Right renal pelvis (tissue), 4 donors: ENCODE results near the gene RNF115. TPM values are rescaled to one million over a fixed set of nuclear protein-coding genes. Genes with fewer than 3 reads are reported as not detected.
"Not testable (repeated sequence)": the region's sequence is repeated elsewhere in the genome, so short reads cannot be mapped to it uniquely, and the experiment has no call there.

Experiments
- DNase-seq, 4 donors: peaks; one replicate each; pipeline ENCODE4 v3.0.0-alpha.2; 2013; ENCODE audit warnings: low read depth in 4 of 4, low spot score in 3 of 4, missing footprints in 1 of 4
- polyA plus RNA-seq, 4 donors: library from polyadenylated mRNA; unstranded; fragments of 120-200 nt; gene quantifications; one replicate each; pipeline ENCODE4 v1.2.1, GENCODE V29; 2013; ENCODE audit not compliant: insufficient read length in 4 of 4

The RNF115 gene
- polyA plus RNA-seq, 4 donors: 12.6 to 18.0 (median 16.9) TPM

DNA sequence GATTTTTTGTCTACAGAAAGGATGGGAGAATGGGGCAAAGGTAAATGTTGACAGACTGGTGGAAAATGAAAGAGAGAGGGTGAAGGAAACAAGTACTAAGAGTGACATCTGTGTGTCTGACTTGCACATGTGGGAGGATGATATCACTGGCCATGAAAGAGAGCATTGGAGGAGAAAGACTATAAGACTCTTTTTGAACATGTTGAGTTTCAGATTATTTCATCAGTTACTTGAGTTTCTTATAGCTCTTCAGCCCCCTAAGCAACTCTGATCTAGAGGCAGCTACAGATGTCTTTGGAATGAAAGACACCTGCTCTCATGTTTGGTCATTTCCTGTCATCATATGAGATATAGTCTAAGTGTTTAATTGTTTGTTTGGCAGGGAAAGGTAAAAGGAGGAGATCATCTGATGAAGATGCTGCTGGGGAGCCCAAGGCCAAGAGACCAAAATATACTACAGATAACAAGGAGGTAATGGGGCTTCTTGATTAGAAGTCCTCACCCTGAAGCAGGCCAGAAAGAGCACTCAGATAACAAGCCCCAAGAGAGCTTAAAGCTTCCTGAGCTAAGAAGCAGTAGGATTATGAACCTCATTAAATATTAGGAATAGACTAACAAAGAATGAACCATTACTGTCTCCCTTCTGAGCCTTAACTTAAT, 4.6 kb upstream of the RNF115 start:
- no peak for DNase-seq

DNA sequence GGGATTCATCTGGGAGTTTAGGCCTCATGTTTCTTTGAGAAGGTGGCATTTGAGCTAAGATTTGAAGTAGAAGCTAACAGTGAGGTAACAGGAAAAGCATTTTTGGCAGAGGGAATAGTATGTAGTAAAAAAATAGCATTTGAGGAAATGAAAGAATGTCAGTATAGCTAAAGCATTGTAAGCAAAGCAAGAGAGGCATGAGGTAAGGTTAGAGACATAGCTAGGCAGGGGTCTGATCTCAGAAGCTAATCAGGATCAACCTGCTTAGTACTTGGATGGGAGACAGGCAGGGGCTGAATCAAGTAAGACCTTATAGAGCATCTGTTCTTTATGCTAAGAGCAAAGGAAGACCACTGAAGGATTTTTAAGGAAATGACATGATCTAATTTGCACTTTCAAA, 4.1 kb upstream of the RNF115 start:
- DNase-seq: no peak

DNA sequence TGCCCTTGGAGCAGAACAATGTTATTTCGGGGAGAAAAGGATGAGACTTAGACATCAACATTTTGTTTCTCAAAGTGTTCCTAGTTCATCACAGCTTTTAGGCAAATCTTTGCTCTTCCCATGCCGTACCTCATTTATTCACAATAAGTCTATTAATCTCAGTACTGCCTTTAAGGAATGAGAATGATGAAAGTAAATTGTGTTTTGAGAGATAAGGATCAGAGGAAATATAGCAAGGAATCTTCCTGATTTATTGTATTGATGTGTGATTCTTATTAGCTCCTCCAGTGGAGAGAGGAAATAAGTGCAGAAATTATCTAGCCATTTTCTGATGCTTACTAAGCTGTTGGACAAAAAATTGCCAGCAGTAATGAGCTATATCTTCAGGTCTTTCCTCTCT, 2.1 kb upstream of the RNF115 start:
- DNase-seq: no peak

DNA sequence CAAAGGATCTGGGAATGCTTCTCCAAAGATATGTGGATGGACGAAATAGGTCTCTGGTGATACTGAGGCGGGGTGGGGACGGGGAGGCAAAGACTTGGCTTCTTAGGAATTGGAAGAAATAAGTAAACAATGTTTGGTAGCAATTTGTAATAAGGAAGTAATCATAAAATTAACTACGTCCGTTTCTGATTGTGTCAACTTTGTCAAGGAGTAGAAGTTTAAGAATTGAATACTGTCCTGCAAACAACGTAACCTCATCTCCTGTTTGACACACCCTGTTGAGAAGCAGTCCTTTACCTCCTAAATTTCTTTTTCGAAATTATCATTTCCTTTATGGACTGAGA, 576 bp upstream of the RNF115 start:
- DNase-seq: no peak

DNA sequence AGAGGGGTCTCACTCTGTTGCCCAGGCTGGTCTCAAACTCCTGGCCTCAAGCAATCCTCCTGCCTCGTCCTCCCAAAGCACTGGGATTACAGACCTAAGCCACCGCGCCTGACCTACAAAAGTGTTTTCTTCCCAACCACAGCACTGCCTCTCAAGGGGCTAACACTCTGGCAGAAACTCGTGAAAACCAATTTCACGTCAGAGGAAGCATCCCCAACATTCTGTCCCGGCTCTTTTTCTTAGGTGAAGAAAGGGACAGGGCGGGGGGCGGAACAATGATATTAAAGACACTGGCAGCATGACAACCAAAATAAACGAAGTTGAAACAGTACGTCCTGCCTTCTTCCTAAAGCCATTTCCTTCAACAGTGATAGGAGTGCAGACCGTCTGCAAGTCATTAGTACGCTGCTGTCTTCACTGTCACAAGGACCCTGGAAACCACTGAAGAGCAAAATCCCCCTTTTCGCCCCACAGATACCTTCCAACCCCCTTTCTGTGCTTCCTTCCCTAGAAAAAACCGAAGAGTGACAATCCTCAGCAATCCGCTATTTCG, 1.0 kb downstream of the RNF115 start:
- DNase-seq: not testable (repeated sequence)

DNA sequence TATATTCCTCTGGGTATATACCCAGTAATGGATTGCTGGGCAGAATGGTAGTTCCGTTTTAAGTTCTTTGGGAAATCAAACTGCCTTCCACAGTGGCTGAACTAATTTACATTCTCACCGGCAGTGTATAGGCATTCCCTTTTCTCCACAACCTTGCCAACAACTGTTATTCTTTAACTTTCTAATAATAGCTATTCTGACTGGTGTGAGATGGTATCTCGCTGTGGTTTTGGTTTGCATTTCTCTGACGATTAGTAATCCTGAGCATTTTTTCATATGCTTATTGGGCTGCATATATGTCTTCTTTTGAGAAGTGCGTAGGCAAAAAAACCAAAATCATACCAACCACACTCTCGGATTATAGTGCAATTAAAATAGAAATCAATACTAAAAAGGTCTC, 5.8 kb downstream of the RNF115 start:
- not testable (repeated sequence) for DNase-seq

DNA sequence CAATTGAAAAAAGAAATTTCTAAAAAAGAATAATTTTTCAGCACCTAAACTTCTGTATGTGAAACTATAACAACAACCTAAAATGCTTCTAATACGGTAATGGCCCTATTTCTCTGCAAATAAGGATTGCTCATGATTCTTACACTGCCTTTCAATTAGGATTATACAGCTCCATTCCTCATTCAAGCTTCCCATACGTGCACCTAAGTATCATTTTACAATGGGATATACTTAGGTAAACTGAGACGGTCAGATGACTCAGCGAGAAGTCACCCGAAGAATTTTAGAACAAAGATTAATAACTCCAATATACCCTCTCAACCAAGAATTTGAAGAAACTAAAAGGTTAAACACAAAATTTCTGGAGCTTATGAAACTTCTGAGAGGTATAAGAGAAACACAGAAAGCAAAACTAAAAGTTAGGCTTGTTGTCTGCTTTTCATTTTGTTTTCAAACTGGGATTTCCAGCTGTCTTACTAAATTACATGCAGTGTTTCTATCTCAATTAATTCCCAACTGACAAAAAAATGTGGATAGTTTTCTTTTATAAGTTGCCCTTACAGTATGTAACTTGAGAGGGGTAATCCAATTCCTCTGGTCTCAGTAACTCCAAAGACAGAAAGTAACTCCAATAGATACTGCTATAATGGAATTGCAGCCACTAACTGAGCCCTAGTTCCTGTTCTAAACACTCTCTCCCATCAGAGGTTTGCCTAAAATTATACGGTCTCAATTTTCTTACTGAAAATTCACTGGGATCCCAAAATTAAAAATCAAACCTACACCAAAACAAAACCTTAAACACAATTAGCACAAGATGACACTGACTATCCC, 10.7 kb downstream of the RNF115 start:
- not testable (repeated sequence) for DNase-seq

DNA sequence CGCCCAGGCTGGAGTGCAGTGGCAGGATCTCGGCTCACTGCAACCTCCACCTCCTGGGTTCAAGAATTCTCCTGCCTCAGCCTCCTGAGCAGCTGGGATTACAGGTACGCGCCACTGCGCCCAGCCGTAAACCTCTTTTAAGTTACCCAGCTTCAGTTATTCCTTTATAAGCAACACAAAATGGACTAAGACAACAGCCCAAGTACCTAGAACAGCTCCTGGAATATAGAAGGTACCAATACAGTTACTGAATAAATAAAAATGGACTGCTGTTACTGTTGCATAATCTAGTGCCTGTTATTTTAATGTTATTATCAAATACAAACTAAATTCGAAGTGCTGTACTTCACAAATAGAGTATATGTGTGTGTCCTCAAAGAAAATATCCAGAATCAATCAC, 17.1 kb downstream of the RNF115 start:
- DNase-seq: no peak

DNA sequence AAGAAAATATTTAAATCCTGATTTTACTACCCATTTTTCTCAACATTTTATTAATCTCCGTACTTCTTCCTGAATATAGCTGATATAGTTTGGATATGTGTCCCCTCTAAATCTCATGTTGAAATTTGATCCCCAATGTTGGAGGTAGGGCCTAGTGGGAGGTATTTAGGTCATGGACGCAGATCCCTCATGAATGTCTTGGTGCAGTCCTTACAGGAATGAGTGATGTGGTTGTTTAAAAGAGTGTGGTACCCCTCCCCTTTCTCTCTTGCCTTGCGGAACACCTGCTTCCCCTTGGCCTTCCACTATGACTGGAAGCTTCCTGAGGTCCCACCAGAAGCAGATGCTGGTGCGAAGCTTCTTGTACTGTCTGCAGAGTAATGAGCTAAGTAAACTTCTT, 17.5 kb downstream of the RNF115 start:
- DNase-seq: no peak

DNA sequence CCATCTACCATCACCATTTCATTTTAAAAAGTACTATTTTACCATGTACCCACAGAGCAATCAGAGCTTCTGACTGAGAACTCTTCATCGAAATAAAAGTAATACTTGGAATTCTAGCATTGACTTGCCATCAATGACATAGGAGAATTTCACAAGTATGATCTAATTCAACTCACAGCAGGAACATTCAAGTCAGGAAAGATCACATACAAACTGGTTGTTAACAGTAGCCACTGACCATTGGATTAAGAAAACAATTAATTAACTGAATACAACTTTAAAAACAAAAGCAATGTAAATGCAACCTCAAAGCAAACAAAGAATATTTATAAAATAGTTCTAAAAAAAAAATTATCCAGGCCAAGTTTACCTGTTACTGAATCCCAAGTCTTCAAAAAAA, 18.8 kb downstream of the RNF115 start:
- DNase-seq: no peak

DNA sequence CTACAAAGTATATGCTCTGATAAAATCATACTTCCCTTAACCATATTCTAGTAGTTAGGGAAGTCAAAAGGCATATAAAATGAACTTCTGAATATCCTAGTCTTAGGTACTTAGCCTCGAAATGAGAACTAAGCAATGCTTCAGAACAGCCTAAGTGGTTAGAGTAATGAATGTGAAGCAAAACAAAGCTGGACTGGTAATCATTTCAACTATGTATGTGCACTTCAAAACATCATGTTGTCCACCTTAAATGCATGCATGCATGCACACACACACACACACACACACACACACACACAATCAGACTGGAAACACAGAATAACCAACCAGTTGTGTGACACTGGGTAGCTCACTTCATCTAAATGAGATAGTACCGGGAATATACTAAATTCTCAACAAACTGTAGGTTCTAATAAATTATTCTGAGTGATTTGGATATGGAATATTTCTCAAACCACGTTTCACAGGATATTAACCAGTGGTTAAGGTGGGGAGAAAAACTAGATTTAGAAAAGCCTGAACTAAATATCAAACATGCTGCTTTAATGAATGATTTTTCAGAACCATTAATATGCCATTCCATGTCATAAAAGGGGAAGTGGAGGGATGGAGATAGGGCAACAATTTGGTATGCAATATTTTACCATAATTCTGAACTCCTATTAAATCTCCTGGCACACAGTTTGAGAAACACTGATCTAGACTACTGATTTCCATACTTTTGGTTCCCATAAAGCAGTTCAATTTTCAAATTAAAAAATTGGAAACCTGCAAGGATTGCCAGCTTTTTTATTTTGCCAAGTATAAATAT, 19.5 kb downstream of the RNF115 start:
- no peak for DNase-seq

DNA sequence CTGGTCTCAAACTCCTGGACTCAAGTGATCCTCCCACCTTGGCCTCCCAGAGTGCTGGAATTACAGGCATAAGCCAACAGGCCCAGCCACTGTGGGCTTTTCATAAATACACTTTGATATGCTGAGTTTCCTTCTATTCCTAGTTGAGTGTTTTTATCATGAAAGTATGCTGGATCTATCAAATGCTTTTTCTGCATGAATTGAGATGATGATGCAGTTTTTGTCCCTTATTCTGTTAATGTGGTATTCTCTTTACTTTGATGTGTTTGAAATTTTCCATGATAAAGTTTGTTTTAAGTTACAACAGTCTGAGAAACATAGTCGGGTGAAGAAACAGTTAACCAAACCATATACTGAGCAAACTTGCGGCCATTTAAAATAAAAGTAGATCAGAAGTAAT, 24.1 kb downstream of the RNF115 start:
- DNase-seq: no peak

DNA sequence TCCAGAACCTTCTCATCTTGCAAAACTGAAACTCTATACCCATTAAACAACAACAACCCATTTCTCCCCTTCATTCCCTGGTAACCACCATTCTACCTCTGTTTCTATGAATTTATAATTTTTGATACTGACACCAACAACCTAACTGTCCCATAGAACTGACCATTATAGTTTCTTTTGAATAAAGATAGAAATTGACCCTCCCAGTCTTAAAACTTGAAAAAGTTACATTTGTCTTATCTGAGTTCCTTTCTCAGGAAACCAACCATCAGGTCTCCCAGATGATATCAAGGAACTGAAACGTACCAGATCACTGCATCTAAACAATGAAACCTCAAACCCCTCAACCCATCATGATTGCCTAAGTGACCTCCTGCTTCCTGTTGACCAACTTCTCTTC, 27.1 kb downstream of the RNF115 start:
- DNase-seq: no peak

DNA sequence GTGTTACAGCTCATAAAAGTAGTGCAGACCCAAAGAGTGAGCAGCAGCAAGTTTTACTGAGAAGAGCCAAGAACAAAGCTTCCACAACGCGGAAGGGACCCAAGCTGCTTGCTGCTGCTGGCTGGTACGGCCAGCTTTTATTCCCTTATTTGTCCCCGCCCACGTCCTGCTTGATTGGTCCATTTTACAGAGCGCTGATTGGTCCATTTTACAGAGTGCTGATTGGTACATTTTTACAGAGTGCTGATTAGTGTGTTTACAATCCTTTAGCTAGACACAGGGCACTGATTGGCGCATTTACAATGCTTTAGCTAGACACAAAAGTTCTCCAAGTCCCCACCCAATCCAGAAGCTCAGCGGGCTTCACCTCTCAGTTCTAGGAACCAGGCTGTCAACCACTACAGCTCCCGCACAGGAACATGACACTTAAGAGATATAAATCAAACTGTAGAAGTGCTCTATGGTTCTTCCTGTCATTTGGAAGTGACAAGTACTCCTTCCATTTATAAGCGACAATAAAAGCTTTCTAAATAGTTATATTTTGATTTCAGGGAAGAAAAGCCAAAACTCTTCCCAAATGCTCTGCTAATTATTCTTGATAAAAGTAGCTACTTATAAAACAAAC, 28.5 kb downstream of the RNF115 start:
- no peak for DNase-seq

DNA sequence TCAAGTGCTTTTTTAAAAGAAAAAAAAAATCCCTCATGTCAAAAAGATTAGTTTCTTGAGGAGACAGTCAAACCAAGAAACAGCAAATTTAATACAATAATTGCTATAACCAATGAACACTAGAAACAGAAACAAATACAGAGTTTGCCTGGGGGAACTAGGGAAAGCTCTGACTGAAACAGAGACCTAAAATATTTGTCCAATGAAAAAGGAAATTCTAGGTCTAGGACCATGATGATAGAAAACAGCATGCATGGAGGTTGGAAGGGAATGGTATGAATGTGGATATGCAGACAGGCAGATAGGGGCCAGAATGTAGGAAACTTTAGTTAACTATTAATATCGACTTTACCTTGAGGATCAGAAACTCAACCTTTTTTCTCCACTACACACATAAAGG, 31.4 kb downstream of the RNF115 start:
- no peak for DNase-seq

DNA sequence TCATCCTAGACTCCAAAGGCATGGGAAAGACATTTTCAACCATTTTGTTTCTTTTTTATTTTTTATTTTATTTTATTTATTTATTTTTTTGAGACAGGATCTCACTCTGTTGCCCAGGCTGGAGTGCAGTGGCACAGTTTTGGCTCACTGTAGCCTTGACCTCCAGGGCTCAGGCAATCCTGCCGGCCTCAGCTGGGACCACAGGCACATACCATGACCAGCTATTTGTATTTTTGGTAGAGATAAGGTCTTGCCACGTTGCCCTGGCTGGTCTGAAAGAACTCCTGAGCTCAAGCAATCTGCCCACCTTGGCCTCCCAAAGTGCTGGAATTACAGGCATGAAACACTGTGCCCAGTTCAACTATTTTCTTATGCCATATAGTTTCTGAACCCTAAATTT, 32.0 kb downstream of the RNF115 start:
- not testable (repeated sequence) for DNase-seq

DNA sequence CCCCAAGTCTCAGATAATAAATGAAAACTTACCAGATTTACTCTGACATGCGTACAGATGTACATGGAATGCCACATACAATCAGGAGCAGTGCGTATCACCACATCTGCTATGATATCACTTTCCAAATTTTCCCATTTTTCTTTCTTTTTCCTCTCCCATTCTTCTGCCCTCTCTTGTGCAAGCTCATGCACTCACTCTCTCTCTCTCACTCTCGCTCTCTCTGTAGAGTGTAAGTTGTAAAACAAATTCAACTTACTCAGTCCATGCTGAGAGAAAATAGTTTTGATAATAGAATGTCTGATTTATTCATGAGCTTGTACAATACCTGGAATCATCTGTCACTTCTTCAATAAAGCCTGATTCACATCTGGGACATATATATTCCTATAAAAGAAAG, 35.3 kb downstream of the RNF115 start:
- no peak for DNase-seq

DNA sequence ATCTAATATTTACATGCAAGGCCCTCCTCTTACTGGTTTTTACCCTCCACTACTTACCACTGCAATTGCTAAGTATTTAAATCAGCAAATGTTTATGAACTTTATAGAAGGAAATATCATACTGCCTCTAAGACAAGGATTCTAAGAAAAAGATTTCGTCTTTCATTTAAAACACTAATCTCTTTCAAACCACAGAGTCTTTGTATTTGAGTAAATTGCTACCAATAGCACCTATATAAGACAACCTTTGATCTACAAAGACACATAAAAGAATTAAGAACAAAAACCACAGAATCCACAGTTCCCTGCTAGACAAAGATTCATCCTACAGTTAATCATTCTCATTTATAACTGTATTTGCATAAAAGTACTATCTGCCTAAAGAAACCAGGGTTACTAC, 37.6 kb downstream of the RNF115 start:
- no peak for DNase-seq

DNA sequence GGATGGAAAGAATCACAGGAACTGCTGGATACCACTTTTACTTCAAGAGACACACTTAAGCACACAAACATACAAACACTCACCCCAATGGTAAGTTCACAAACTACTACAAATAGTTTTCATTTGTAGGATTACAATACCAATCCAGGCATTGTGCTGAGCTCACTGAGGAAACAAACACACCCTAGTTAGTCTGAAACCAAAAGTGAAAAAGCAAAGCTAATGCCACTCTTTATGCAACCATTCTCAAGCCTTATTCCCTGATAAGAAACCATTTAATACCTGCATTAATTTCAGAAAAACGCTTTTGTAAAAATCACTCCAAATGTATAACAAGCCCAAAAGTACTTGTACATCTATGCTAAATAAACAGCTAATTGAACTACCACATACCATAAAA, 38.3 kb downstream of the RNF115 start:
- DNase-seq: no peak

DNA sequence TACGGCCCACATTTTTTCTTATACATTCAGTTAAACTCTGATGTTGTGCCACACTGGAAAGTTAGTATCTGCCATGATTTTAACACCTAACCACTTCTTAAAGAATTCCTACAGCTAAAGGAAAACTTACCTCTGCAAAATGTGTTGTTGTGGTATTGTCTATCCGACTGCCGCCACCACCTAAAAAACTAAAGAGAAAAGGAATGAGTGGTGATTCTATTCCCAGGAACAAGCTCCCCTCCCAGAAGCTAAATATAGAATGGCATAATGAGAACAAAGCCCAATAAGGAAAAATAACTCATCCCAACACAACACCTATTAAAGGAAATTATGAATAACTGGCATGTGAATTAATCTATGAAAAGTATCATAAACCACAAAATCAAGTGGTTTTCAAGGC, 39.5 kb downstream of the RNF115 start:
- no peak for DNase-seq
